GM23338 (cell line): ENCODE measurements around the gene PTPRA. TPM values are rescaled to one million over a fixed set of nuclear protein-coding genes. Genes with fewer than 3 reads are reported as not detected.

ENCODE experiments used
- ATAC-seq: fragments of 200-7000 bp; cut with Tn5 transposase; 3 replicates; pipeline ENCODE4 v1.9.1; 2020
- DNase-seq: peaks from one replicate; pipeline ENCODE4 v3.0.0-alpha.2; 2015; ENCODE audit warnings: low spot score
- H2AFZ ChIP-seq: fragments of 200-600 bp; sonication (generic); 2 replicates; pipeline ENCODE4 v1.8.0; 2016; ENCODE audit warnings: antibody characterized with exemption, mild to moderate bottlenecking, moderate library complexity
- H3F3A ChIP-seq: fragments of 200-600 bp; sonication (generic); replicated peaks from 2 replicates; pipeline ENCODE4 v1.8.0; 2017; ENCODE audit warnings: antibody characterized with exemption, mixed run types, low read depth
- H3K27ac ChIP-seq: fragments of 200-600 bp; sonication (generic); 2 replicates; pipeline ENCODE4 v1.6.1; 2016; ENCODE audit warnings: low read depth
- H3K27me3 ChIP-seq: fragments of 200-600 bp; sonication (generic); 2 replicates; pipeline ENCODE4 v1.8.0; 2016; ENCODE audit warnings: mild to moderate bottlenecking, mixed run types, moderate library complexity; ENCODE audit not compliant: insufficient read depth
- H3K36me3 ChIP-seq: fragments of 200-600 bp; sonication (generic); 2 replicates; pipeline ENCODE4 v1.8.0; 2016; ENCODE audit warnings: mild to moderate bottlenecking; ENCODE audit not compliant: insufficient read depth
- H3K4me1 ChIP-seq: fragments of 200-600 bp; sonication (generic); 2 replicates; pipeline ENCODE4 v1.8.0; 2016; ENCODE audit warnings: mild to moderate bottlenecking, moderate library complexity; ENCODE audit not compliant: insufficient read depth
- H3K4me2 ChIP-seq: fragments of 200-600 bp; sonication (generic); 2 replicates; pipeline ENCODE4 v1.7.1; 2017; ENCODE audit warnings: mixed run types
- H3K4me3 ChIP-seq: fragments of 200-600 bp; sonication (generic); 2 replicates; pipeline ENCODE4 v1.6.1; 2016; ENCODE audit warnings: mixed run types
- H3K79me2 ChIP-seq: fragments of 200-600 bp; sonication (generic); replicated peaks from 2 replicates; pipeline ENCODE4 v1.8.0; 2017; ENCODE audit warnings: mild to moderate bottlenecking; ENCODE audit not compliant: insufficient read depth
- H3K9me2 ChIP-seq: fragments of 200-600 bp; sonication (generic); 2 replicates; pipeline ENCODE4 v1.8.0; 2017; ENCODE audit not compliant: insufficient read depth
- H4K20me1 ChIP-seq: fragments of 200-600 bp; sonication (generic); replicated peaks from 2 replicates; pipeline ENCODE4 v1.8.0; 2017; ENCODE audit warnings: mild to moderate bottlenecking; ENCODE audit not compliant: insufficient read depth
- H3K27ac Mint-ChIP-seq: 2 replicates; pipeline ENCODE4 v1.8.0; 2020; ENCODE audit warnings: inconsistent platforms, mild to moderate bottlenecking, moderate library complexity, mixed read lengths
- H3K27me3 Mint-ChIP-seq: 3 replicates; pipeline ENCODE4 v1.8.0; 2022; ENCODE audit warnings: low read depth, mild to moderate bottlenecking, moderate library complexity, mixed read lengths, inconsistent platforms; ENCODE audit not compliant: insufficient read depth, poor library complexity
- H3K36me3 Mint-ChIP-seq: 3 replicates; pipeline ENCODE4 v1.8.0; 2021; ENCODE audit warnings: low read depth, mild to moderate bottlenecking, inconsistent platforms, moderate library complexity, mixed read lengths
- H3K4me1 Mint-ChIP-seq: 3 replicates; pipeline ENCODE4 v1.8.0; 2020; ENCODE audit warnings: mild to moderate bottlenecking, inconsistent platforms, mixed read lengths
- H3K4me3 Mint-ChIP-seq: 3 replicates; pipeline ENCODE4 v1.8.0; 2021; ENCODE audit warnings: moderate library complexity, mild to moderate bottlenecking, inconsistent platforms, mixed read lengths
- H3K9me3 Mint-ChIP-seq: 3 replicates; pipeline ENCODE4 v1.8.0; 2020; ENCODE audit warnings: moderate library complexity, mild to moderate bottlenecking, inconsistent platforms, mixed read lengths
- CREB1 ChIP-seq: fragments of 250-450 bp; sonication (Bioruptor Pico); IDR thresholded peaks from 2 replicates; pipeline ENCODE4 v1.5.0; 2020; ENCODE audit warnings: low read depth, mild to moderate bottlenecking, moderate library complexity
- ETS1 ChIP-seq: IDR thresholded peaks from 2 replicates; pipeline ENCODE4 v1.6.1; 2016; ENCODE audit warnings: antibody characterized with exemption
- EZH2 ChIP-seq: fragments of 200-600 bp; sonication (generic); IDR thresholded peaks from one replicate; pipeline ENCODE4 v1.8.0; 2017; ENCODE audit warnings: antibody characterized with exemption, mild to moderate bottlenecking, low read depth; ENCODE audit not compliant: unreplicated experiment
- EZH2phosphoT487 ChIP-seq: fragments of 200-600 bp; sonication (generic); IDR thresholded peaks from one replicate; pipeline ENCODE4 v1.8.1; 2018; ENCODE audit warnings: antibody characterized with exemption; ENCODE audit not compliant: unreplicated experiment
- JUNB ChIP-seq: IDR thresholded peaks from one replicate; pipeline ENCODE4 v1.6.1; 2016; ENCODE audit warnings: antibody characterized with exemption; ENCODE audit not compliant: unreplicated experiment
- NANOG ChIP-seq: IDR thresholded peaks from 2 replicates; pipeline ENCODE4 v1.6.1; 2016; ENCODE audit warnings: antibody characterized with exemption, borderline replicate concordance
- POLR2AphosphoS5 ChIP-seq: IDR thresholded peaks from 2 replicates; pipeline ENCODE4 v1.6.1; 2016; ENCODE audit warnings: antibody characterized with exemption, low read depth
- REST ChIP-seq: IDR thresholded peaks from one replicate; pipeline ENCODE4 v1.6.1; 2018; ENCODE audit warnings: antibody characterized with exemption; ENCODE audit not compliant: unreplicated experiment
- STAT1 ChIP-seq: IDR thresholded peaks from one replicate; pipeline ENCODE4 v1.6.1; 2016; ENCODE audit warnings: antibody characterized with exemption; ENCODE audit not compliant: unreplicated experiment
- ZNF114 ChIP-seq: fragments of 250-450 bp; sonication (Bioruptor Pico); IDR thresholded peaks from 2 replicates; pipeline ENCODE4 v1.5.0; 2020; ENCODE audit warnings: mild to moderate bottlenecking, moderate library complexity
- ZNF331 ChIP-seq: fragments of 250-450 bp; sonication (Bioruptor Pico); IDR thresholded peaks from 2 replicates; pipeline ENCODE4 v1.5.0; 2020; ENCODE audit warnings: low read depth, mild to moderate bottlenecking, moderate library complexity
- ZNF462 ChIP-seq: fragments of 250-450 bp; sonication (Bioruptor Pico); IDR thresholded peaks from 2 replicates; pipeline ENCODE4 v1.5.0; 2020; ENCODE audit warnings: mild to moderate bottlenecking, moderate library complexity
- polyA plus RNA-seq: library from polyadenylated mRNA; unstranded; fragments of >200 nt; fragmentation: Nextera tagmentation; extraction: Ambion mirVana; gene quantifications from 2 replicates; pipeline ENCODE4 v1.2.1, GENCODE V29; 2016
- total RNA-seq: library from RNA; depleted of rRNA; stranded (reverse); fragments of >200 nt; shearing (Covaris generic); gene quantifications from 2 replicates; pipeline ENCODE4 v1.2.3, GENCODE V29; 2014
- TF ChIP-seq, protein P1 (sequence below), 2 experiments: fragments of 200-600 bp in 1 of 2; sonication (generic) in 1 of 2; conservative IDR thresholded peaks; 2 replicates each; pipeline versions ENCODE4 v1.5.1 to v1.6.1; 2016 to 2017; ENCODE audit warnings: antibody characterized with exemption in 2 of 2, low read depth in 2 of 2, mild to moderate bottlenecking in 2 of 2, moderate library complexity in 1 of 2

The PTPRA gene
- total and polyA plus RNA-seq, 2 experiments from 2014 or later = 37.8 to 39.3 TPM

- ATAC-seq (peak; percentile 60), DNase-seq (peak; percentile 59)
- H3F3A ChIP-seq = no peaks in the 10 kb centered on the region
- no peak overlapping the region for H3K4me3 Mint-ChIP-seq
- H3K9me2 ChIP-seq = no peaks in the 10 kb centered on the region
- peak overlapping the region; percentile 27 for H3K4me3 ChIP-seq
- H2AFZ ChIP-seq = no peak overlapping the region
- H3K4me2 ChIP-seq = peak overlapping the region; percentile 65
- peaks cover 3% of the 10 kb centered on the region for H3K27me3 Mint-ChIP-seq
- H3K27me3 ChIP-seq = no peaks in the 10 kb centered on the region
- no peaks in the 10 kb centered on the region for H3K9me3 Mint-ChIP-seq
- peaks cover 60% of the 10 kb centered on the region for H3K79me2 ChIP-seq
- H3K36me3 Mint-ChIP-seq = peaks cover 16% of the 10 kb centered on the region
- peaks cover 50% of the 10 kb centered on the region for H3K4me1 ChIP-seq
- H3K4me1 Mint-ChIP-seq = peaks cover 34% of the 10 kb centered on the region
- peak overlapping the region; percentile 75 for H3K27ac ChIP-seq
- H3K36me3 ChIP-seq = peaks cover 10% of the 10 kb centered on the region; the same call in 1 of the 2 replicates
- TF ChIP-seq REST (no peak), ZNF331 (CRISPR knock-in tag) (no peak), STAT1 (no peak), ZNF114 (CRISPR knock-in tag) (no peak), NANOG (no peak), EZH2 (no peak), POLR2AphosphoS5 (no peak), CREB1 (CRISPR knock-in tag) (no peak), ZNF462 (no peak), EZH2phosphoT487 (no peak), JUNB (no peak), ETS1 (no peak)
- TF ChIP-seq, protein P1, sequence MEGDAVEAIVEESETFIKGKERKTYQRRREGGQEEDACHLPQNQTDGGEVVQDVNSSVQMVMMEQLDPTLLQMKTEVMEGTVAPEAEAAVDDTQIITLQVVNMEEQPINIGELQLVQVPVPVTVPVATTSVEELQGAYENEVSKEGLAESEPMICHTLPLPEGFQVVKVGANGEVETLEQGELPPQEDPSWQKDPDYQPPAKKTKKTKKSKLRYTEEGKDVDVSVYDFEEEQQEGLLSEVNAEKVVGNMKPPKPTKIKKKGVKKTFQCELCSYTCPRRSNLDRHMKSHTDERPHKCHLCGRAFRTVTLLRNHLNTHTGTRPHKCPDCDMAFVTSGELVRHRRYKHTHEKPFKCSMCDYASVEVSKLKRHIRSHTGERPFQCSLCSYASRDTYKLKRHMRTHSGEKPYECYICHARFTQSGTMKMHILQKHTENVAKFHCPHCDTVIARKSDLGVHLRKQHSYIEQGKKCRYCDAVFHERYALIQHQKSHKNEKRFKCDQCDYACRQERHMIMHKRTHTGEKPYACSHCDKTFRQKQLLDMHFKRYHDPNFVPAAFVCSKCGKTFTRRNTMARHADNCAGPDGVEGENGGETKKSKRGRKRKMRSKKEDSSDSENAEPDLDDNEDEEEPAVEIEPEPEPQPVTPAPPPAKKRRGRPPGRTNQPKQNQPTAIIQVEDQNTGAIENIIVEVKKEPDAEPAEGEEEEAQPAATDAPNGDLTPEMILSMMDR (conservative IDR thresholded peaks at IDR 0.05; ENCODE audit: low read depth in 2 of 2) = no peak
- H4K20me1 ChIP-seq = no peaks in the 10 kb centered on the region
- peak overlapping the region; percentile 42 for H3K27ac Mint-ChIP-seq
Measured at GRCh38 chr20:2920473-2920872, 47.2 kb downstream of the PTPRA start.
